B cell (primary cell): ENCODE measurements around the gene ZMYM4.

Source experiments
- EZH2 ChIP-seq: IDR thresholded peaks from 2 replicates; pipeline ENCODE4 v1.6.1; 2012; ENCODE audit warnings: borderline replicate concordance, low read depth, mild to moderate bottlenecking, moderate library complexity, low read length; ENCODE audit not compliant: insufficient read depth, poor library complexity, severe bottlenecking
- TF ChIP-seq, protein P1 (sequence below): fragments of 200-600 bp; IDR thresholded peaks from one replicate; pipeline ENCODE4 v1.8.0; 2022; ENCODE audit warnings: antibody characterized with exemption, mild to moderate bottlenecking

DNA sequence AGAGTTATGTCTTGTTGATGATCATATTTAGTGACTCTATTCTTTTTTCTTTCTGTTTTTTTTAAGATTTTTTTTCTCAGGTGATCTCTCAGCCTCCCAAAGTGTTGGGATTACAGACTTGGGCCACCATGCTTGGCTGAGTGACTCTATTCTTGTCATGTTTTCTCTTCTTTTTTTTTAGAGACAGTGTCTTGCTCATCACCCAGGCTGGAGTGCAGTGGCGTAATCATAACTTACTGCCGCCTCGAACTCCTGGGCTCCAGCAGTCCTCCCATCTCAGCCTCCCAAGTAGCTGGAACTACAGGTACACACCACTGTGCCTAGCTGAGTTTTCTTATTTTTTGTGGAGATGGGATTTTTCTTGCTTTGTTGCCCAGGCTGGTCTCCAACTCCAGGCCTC is 36.9 kb downstream of the ZMYM4 start:
- TF ChIP-seq, protein P1, sequence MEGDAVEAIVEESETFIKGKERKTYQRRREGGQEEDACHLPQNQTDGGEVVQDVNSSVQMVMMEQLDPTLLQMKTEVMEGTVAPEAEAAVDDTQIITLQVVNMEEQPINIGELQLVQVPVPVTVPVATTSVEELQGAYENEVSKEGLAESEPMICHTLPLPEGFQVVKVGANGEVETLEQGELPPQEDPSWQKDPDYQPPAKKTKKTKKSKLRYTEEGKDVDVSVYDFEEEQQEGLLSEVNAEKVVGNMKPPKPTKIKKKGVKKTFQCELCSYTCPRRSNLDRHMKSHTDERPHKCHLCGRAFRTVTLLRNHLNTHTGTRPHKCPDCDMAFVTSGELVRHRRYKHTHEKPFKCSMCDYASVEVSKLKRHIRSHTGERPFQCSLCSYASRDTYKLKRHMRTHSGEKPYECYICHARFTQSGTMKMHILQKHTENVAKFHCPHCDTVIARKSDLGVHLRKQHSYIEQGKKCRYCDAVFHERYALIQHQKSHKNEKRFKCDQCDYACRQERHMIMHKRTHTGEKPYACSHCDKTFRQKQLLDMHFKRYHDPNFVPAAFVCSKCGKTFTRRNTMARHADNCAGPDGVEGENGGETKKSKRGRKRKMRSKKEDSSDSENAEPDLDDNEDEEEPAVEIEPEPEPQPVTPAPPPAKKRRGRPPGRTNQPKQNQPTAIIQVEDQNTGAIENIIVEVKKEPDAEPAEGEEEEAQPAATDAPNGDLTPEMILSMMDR = no peak
- TF ChIP-seq EZH2 = no peak
